AG10803 (cell line): Measurements from ENCODE around the gene PDGFRB.

Experiments used
- DNase-seq: peaks from one replicate; pipeline ENCODE4 v3.0.0; 2010; ENCODE audit warnings: low read depth
- H3K4me3 ChIP-seq: 2 replicates; pipeline ENCODE4 v1.5.1; 2011; ENCODE audit warnings: mild to moderate bottlenecking, low read length, control low read depth
- CTCF ChIP-seq: conservative IDR thresholded peaks from 2 replicates; pipeline ENCODE4 v1.5.1; 2011; ENCODE audit warnings: mild to moderate bottlenecking, low read length, control low read depth, inconsistent platforms

Gene PDGFRB

GRCh38 chr5:150172556-150172955, 16.9 kb upstream of the PDGFRB start:
- no peak for DNase-seq
- no peak overlapping the region for H3K4me3 ChIP-seq
- no peak for TF ChIP-seq CTCF

GRCh38 chr5:150172145-150172544, 16.5 kb upstream of the PDGFRB start:
- no peak overlapping the region for H3K4me3 ChIP-seq
- no peak for TF ChIP-seq CTCF
- DNase-seq, result no peak

- TF ChIP-seq CTCF, result no peak
- DNase-seq, result no peak
- no peak overlapping the region for H3K4me3 ChIP-seq
Measured at GRCh38 chr5:150168864-150169263, 13.2 kb upstream of the PDGFRB start.

- H3K4me3 ChIP-seq, result no peak overlapping the region
- TF ChIP-seq CTCF, result no peak
- no peak for DNase-seq
Measured at GRCh38 chr5:150167908-150168307, 12.3 kb upstream of the PDGFRB start.

GRCh38 chr5:150167512-150167850, 11.8 kb upstream of the PDGFRB start:
- no peak overlapping the region for H3K4me3 ChIP-seq
- no peak for TF ChIP-seq CTCF
- DNase-seq, result no peak

- DNase-seq, result no peak
- TF ChIP-seq CTCF, result no peak
- no peak within 1 kb of the TSS for H3K4me3 ChIP-seq
Measured at GRCh38 chr5:150166650-150167511, 11.2 kb upstream of the PDGFRB start, which contains the start of gene CDX1. Gene CDX1 (plus strand): TSS chr5:150166778. CDS start chr5:150166877, 99 bp downstream.

GRCh38 chr5:150166037-150166649, 10.5 kb upstream of the PDGFRB start:
- H3K4me3 ChIP-seq, result no peak overlapping the region
- DNase-seq, result no peak
- TF ChIP-seq CTCF, result no peak
